SK-N-MC (cell line): ENCODE data around the gene EFNA4.
A peak's percentile ranks its signal among the peaks of the same experiment; 100 is the strongest.

Source experiments
- DNase-seq: peaks from one replicate; pipeline ENCODE4 v3.0.0-alpha.2; 2011; ENCODE audit warnings: low read depth, low spot score
- H3K27ac ChIP-seq: fragments of 200-600 bp; sonication (generic); 2 replicates; pipeline ENCODE4 v1.5.1; 2016; ENCODE audit warnings: mixed run types
- H3K36me3 ChIP-seq: fragments of 200-600 bp; sonication (generic); 2 replicates; pipeline ENCODE4 v1.6.1; 2017; ENCODE audit warnings: antibody characterized with exemption, low read length, mixed read lengths; ENCODE audit not compliant: insufficient read depth
- H3K4me3 ChIP-seq: fragments of 200-600 bp; sonication (generic); 2 replicates; pipeline ENCODE4 v1.5.1; 2016
- H3K9ac ChIP-seq: fragments of 200-600 bp; sonication (generic); 2 replicates; pipeline ENCODE4 v1.8.0; 2017; ENCODE audit warnings: mixed run types, mixed read lengths; ENCODE audit not compliant: insufficient read length
- H3K9me3 ChIP-seq: fragments of 200-600 bp; sonication (generic); 2 replicates; pipeline ENCODE4 v1.6.1; 2017; ENCODE audit warnings: low read depth, mild to moderate bottlenecking, antibody characterized with exemption, low read length, moderate library complexity, mixed read lengths
- EZH2 ChIP-seq: fragments of 200-600 bp; sonication (generic); IDR thresholded peaks from one replicate; pipeline ENCODE4 v1.6.1; 2017; ENCODE audit warnings: antibody characterized with exemption
- FOXP2 ChIP-seq: optimal IDR thresholded peaks from 2 replicates; pipeline ENCODE3; 2011; ENCODE audit warnings: mild to moderate bottlenecking, moderate library complexity; ENCODE audit not compliant: insufficient read depth; ENCODE audit errors: extremely low read length, control extremely low read depth
- POLR2AphosphoS5 ChIP-seq: IDR thresholded peaks from 2 replicates; pipeline ENCODE4 v1.6.1; 2012; ENCODE audit warnings: mild to moderate bottlenecking, low read depth, low read length, borderline replicate concordance

Gene EFNA4

GRCh38 chr1:155057104-155057503 is 6.4 kb upstream of the EFNA4 start:
- DNase-seq: no peak
- Histone ChIP-seq H3K27ac (no peak overlapping the region), H3K36me3 (no peaks in the 10 kb centered on the region), H3K9ac (no peak overlapping the region), H3K4me3 (no peak overlapping the region), H3K9me3 (no peaks in the 10 kb centered on the region)
- TF ChIP-seq FOXP2: no peak
- no peak for TF ChIP-seq EZH2
- TF ChIP-seq POLR2AphosphoS5: no peak

GRCh38 chr1:155057788-155058211 is 5.7 kb upstream of the EFNA4 start:
- H3K36me3 ChIP-seq: no peaks in the 10 kb centered on the region
- no peak for TF ChIP-seq FOXP2
- TF ChIP-seq EZH2: no peak
- no peak for TF ChIP-seq POLR2AphosphoS5
- no peak for DNase-seq
- no peak overlapping the region for H3K9ac ChIP-seq
- no peaks in the 10 kb centered on the region for H3K9me3 ChIP-seq
- H3K4me3 ChIP-seq: no peak overlapping the region
- H3K27ac ChIP-seq: no peak overlapping the region

- Histone ChIP-seq H3K27ac (no peak overlapping the region), H3K9me3 (no peaks in the 10 kb centered on the region), H3K9ac (no peak overlapping the region), H3K4me3 (no peak overlapping the region), H3K36me3 (no peaks in the 10 kb centered on the region)
- no peak for TF ChIP-seq EZH2
- no peak for TF ChIP-seq POLR2AphosphoS5
- TF ChIP-seq FOXP2: no peak
- no peak for DNase-seq
Measured at GRCh38 chr1:155060736-155061135, 2.8 kb upstream of the EFNA4 start.

- no peak for DNase-seq
- Histone ChIP-seq H3K9ac (no peak overlapping the region), H3K4me3 (no peak overlapping the region), H3K36me3 (peaks cover 4% of the 10 kb centered on the region; the same call in 1 of the 2 replicates), H3K27ac (no peak overlapping the region), H3K9me3 (no peaks in the 10 kb centered on the region)
- TF ChIP-seq POLR2AphosphoS5 (no peak), EZH2 (no peak), FOXP2 (peak; percentile 86)
Measured at GRCh38 chr1:155061381-155062150, 2.0 kb upstream of the EFNA4 start.

- no peak for TF ChIP-seq EZH2
- no peak for TF ChIP-seq FOXP2
- TF ChIP-seq POLR2AphosphoS5: no peak
- no peak for DNase-seq
- Histone ChIP-seq H3K4me3 (peak overlapping the region; percentile 95), H3K36me3 (peaks cover 11% of the 10 kb centered on the region; the same call in 1 of the 2 replicates), H3K27ac (no peak overlapping the region), H3K9me3 (no peaks in the 10 kb centered on the region), H3K9ac (no peak overlapping the region)
Measured at GRCh38 chr1:155062151-155062686, 1.3 kb upstream of the EFNA4 start.

GRCh38 chr1:155062702-155063411 is 683 bp upstream of the EFNA4 start:
- peak overlapping the region; percentile 95 for H3K4me3 ChIP-seq
- TF ChIP-seq EZH2: no peak
- no peak for TF ChIP-seq POLR2AphosphoS5
- DNase-seq: no peak
- H3K27ac ChIP-seq: no peak overlapping the region
- peaks cover 11% of the 10 kb centered on the region; the same call in 1 of the 2 replicates for H3K36me3 ChIP-seq
- no peak overlapping the region for H3K9ac ChIP-seq
- H3K9me3 ChIP-seq: no peaks in the 10 kb centered on the region

GRCh38 chr1:155064111-155064831 is 731 bp downstream of the EFNA4 start:
- TF ChIP-seq EZH2 (no peak), POLR2AphosphoS5 (no peak), FOXP2 (no peak)

More at GRCh38 chr1:155064111-155064831, 731 bp downstream of the EFNA4 start:
- Histone ChIP-seq H3K4me3 (peak overlapping the region; percentile 95), H3K9ac (peak overlapping the region; percentile 78), H3K9me3 (no peaks in the 10 kb centered on the region), H3K27ac (no peak overlapping the region), H3K36me3 (peaks cover 18% of the 10 kb centered on the region; the same call in 1 of the 2 replicates)
- DNase-seq: no peak
